GM19238 (cell line): ENCODE data around the gene CA14.
"Not testable (repeated sequence)": the region's sequence is repeated elsewhere in the genome, so short reads cannot be mapped to it uniquely, and the experiment has no call there.

Experiments used
- DNase-seq: peaks from one replicate; pipeline ENCODE4 v3.0.0; 2011; ENCODE audit warnings: low spot score; ENCODE audit not compliant: insufficient read length

The CA14 gene

GRCh38 chr1:150235852-150236613 is 21.5 kb upstream of the CA14 start, which contains the start of gene ANP32E:
Gene ANP32E, minus strand, starts transcription at chr1:150236112. Its CDS starts 326 bp downstream, at chr1:150235786.
- DNase-seq: peak; percentile 90

- DNase-seq: no peak
These were observed 20.9 kb upstream of the CA14 start for GRCh38 chr1:150236614-150237100.

GRCh38 chr1:150237176-150237575 is 20.4 kb upstream of the CA14 start:
- DNase-seq: not testable (repeated sequence)

GRCh38 chr1:150237746-150238145 is 19.8 kb upstream of the CA14 start:
- DNase-seq: no peak

GRCh38 chr1:150243003-150243402 is 14.6 kb upstream of the CA14 start:
- no peak for DNase-seq

- no peak for DNase-seq
These were observed 7.6 kb upstream of the CA14 start for GRCh38 chr1:150249936-150250335.

GRCh38 chr1:150256198-150256553 is 1.4 kb upstream of the CA14 start:
- DNase-seq: no peak

- DNase-seq: no peak
These were observed 826 bp upstream of the CA14 start for GRCh38 chr1:150256554-150257341.

GRCh38 chr1:150259217-150259616 is 1.6 kb downstream of the CA14 start:
- no peak for DNase-seq

- no peak for DNase-seq
These were observed 2.4 kb downstream of the CA14 start for GRCh38 chr1:150259758-150260669.

GRCh38 chr1:150261367-150261766 is 3.8 kb downstream of the CA14 start:
- DNase-seq: no peak

- DNase-seq: no peak
These were observed 5.1 kb downstream of the CA14 start for GRCh38 chr1:150262388-150263320.

GRCh38 chr1:150263549-150263948 is 6.0 kb downstream of the CA14 start:
- no peak for DNase-seq

- DNase-seq: no peak
These were observed 10.3 kb downstream of the CA14 start for GRCh38 chr1:150267896-150268295.

GRCh38 chr1:150268340-150268704 is 10.7 kb downstream of the CA14 start:
- DNase-seq: peak; percentile 28

- peak; percentile 95 for DNase-seq
These were observed 11.3 kb downstream of the CA14 start, which contains the start of gene APH1A for GRCh38 chr1:150268705-150269403. Gene APH1A, minus strand, starts transcription at chr1:150269016. Its CDS starts 206 bp downstream, at chr1:150268810.

- no peak for DNase-seq
These were observed 11.9 kb downstream of the CA14 start for GRCh38 chr1:150269451-150269850.

GRCh38 chr1:150271291-150271959 is 13.9 kb downstream of the CA14 start:
- no peak for DNase-seq

- no peak for DNase-seq
These were observed 15.7 kb downstream of the CA14 start for GRCh38 chr1:150273311-150273710.
